HepG2 (cell line): ENCODE results near the gene STRN3. TPM values are rescaled to one million over a fixed set of nuclear protein-coding genes. Genes with fewer than 3 reads are reported as not detected.
A peak's percentile ranks its signal among the peaks of the same experiment; 100 is the strongest.

ENCODE experiments used
- CBFB ChIP-seq: sonication (generic); formaldehyde crosslinking; IDR thresholded peaks from 2 replicates; pipeline ENCODE4 v1.4.0; 2020; ENCODE audit warnings: missing genetic modification reagents
- FOXO1 ChIP-seq: sonication (generic); formaldehyde crosslinking; IDR thresholded peaks from 2 replicates; pipeline ENCODE4 v1.4.0; 2020; ENCODE audit warnings: missing genetic modification reagents
- HDAC2 ChIP-seq: sonication (generic); formaldehyde crosslinking; IDR thresholded peaks from 2 replicates; pipeline ENCODE4 v1.4.0; 2020; ENCODE audit warnings: missing genetic modification reagents
- HNRNPL ChIP-seq: fragments of 200-400 bp; formaldehyde crosslinking; IDR thresholded peaks from 2 replicates; pipeline ENCODE4 v1.6.1; 2017; ENCODE audit warnings: mild to moderate bottlenecking, low read depth, low read length
- MEIS2 ChIP-seq: sonication (generic); formaldehyde crosslinking; IDR thresholded peaks from 2 replicates; pipeline ENCODE4 v1.9.0; 2021; ENCODE audit warnings: mild to moderate bottlenecking, missing genetic modification reagents
- NAIF1 ChIP-seq: sonication (generic); formaldehyde crosslinking; IDR thresholded peaks from 2 replicates; pipeline ENCODE4 v1.5.0; 2020; ENCODE audit warnings: mild to moderate bottlenecking, missing genetic modification reagents, borderline replicate concordance
- NFIB ChIP-seq: sonication (generic); formaldehyde crosslinking; IDR thresholded peaks from 2 replicates; pipeline ENCODE4 v1.9.0; 2021; ENCODE audit warnings: missing genetic modification reagents, mild to moderate bottlenecking, borderline replicate concordance
- RXRB ChIP-seq: IDR thresholded peaks from 2 replicates; pipeline ENCODE4 v1.6.1; 2016; ENCODE audit warnings: borderline replicate concordance, missing genetic modification reagents, missing compliant biosample characterization
- UBTF ChIP-seq: sonication (generic); formaldehyde crosslinking; IDR thresholded peaks from 2 replicates; pipeline ENCODE4 v1.4.0; 2020; ENCODE audit warnings: mild to moderate bottlenecking, missing genetic modification reagents
- ZBTB7A ChIP-seq: sonication (generic); formaldehyde crosslinking; IDR thresholded peaks from 2 replicates; pipeline ENCODE4 v1.8.0; 2022; ENCODE audit warnings: mild to moderate bottlenecking, missing genetic modification reagents
- ZNF143 ChIP-seq: sonication (generic); formaldehyde crosslinking; IDR thresholded peaks from 2 replicates; pipeline ENCODE4 v1.4.0; 2020; ENCODE audit warnings: missing genetic modification reagents
- ZNF263 ChIP-seq: sonication (generic); formaldehyde crosslinking; IDR thresholded peaks from 2 replicates; pipeline ENCODE4 v1.4.0; 2020; ENCODE audit warnings: missing genetic modification reagents
- ZNF598 ChIP-seq: sonication (generic); formaldehyde crosslinking; IDR thresholded peaks from 2 replicates; pipeline ENCODE4 v1.5.1; 2020; ENCODE audit warnings: mild to moderate bottlenecking, missing genetic modification reagents, borderline replicate concordance
- ZNF703 ChIP-seq: sonication (generic); formaldehyde crosslinking; IDR thresholded peaks from 2 replicates; pipeline ENCODE4 v1.5.1; 2020; ENCODE audit warnings: missing genetic modification reagents, mild to moderate bottlenecking, moderate library complexity, borderline replicate concordance
- ZNF740 ChIP-seq: sonication (generic); formaldehyde crosslinking; IDR thresholded peaks from 2 replicates; pipeline ENCODE4 v1.4.0; 2020; ENCODE audit warnings: missing genetic modification reagents
- ZNF800 ChIP-seq: sonication (generic); formaldehyde crosslinking; IDR thresholded peaks from 2 replicates; pipeline ENCODE4 v1.4.0; 2020; ENCODE audit warnings: missing genetic modification reagents
- polyA plus RNA-seq, 8 experiments: library from polyadenylated mRNA; depleted of rRNA in 3 of 8; stranded (reverse) in 7 of 8; unstranded in 1 of 8; fragments of >200 nt; fragmentation: Illumina TruSeq in 4 of 8; extraction: Trizol in 4 of 8; gene quantifications; 2 replicates each; pipeline versions ENCODE4 v1.2.1 to v1.2.3, GENCODE V29; 2011 to 2016; ENCODE audit warnings: low read depth in 4 of 8, missing spikeins in 1 of 8, mixed read lengths in 1 of 8; ENCODE audit not compliant: insufficient read depth in 1 of 8
- total RNA-seq, 5 experiments: library from RNA; depleted of rRNA; stranded (reverse); fragments of >200 nt; fragmentation: Illumina TruSeq; extraction: Trizol; gene quantifications; 2 replicates each; pipeline ENCODE4 v1.2.3, GENCODE V29; 2016; ENCODE audit warnings: low read depth in 1 of 5
- TF ChIP-seq, protein P1 (sequence below): sonication (generic); formaldehyde crosslinking; IDR thresholded peaks from 2 replicates; pipeline ENCODE4 v1.5.0; 2020; ENCODE audit warnings: mild to moderate bottlenecking, missing genetic modification reagents, moderate library complexity
- TF ChIP-seq, protein P2 (sequence below): sonication (generic); formaldehyde crosslinking; IDR thresholded peaks from 2 replicates; pipeline ENCODE4 v1.9.0; 2022; ENCODE audit warnings: missing genetic modification reagents, mild to moderate bottlenecking, borderline replicate concordance
- TF ChIP-seq, protein P3 (sequence below): sonication (generic); formaldehyde crosslinking; IDR thresholded peaks from 2 replicates; pipeline ENCODE4 v1.4.0; 2020; ENCODE audit warnings: missing genetic modification reagents, borderline replicate concordance

STRN3 gene
- total and polyA plus RNA-seq, 2 of the 13 experiments (the other 11 are each of a cell fraction or from before 2014, with no cell fraction given) = 49.4 to 123 TPM

- no peak for TF ChIP-seq ZNF740 (CRISPR knock-in tag)
- TF ChIP-seq FOXO1 (CRISPR knock-in tag) = no peak
- TF ChIP-seq, protein P1, sequence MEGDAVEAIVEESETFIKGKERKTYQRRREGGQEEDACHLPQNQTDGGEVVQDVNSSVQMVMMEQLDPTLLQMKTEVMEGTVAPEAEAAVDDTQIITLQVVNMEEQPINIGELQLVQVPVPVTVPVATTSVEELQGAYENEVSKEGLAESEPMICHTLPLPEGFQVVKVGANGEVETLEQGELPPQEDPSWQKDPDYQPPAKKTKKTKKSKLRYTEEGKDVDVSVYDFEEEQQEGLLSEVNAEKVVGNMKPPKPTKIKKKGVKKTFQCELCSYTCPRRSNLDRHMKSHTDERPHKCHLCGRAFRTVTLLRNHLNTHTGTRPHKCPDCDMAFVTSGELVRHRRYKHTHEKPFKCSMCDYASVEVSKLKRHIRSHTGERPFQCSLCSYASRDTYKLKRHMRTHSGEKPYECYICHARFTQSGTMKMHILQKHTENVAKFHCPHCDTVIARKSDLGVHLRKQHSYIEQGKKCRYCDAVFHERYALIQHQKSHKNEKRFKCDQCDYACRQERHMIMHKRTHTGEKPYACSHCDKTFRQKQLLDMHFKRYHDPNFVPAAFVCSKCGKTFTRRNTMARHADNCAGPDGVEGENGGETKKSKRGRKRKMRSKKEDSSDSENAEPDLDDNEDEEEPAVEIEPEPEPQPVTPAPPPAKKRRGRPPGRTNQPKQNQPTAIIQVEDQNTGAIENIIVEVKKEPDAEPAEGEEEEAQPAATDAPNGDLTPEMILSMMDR = no peak
- no peak for TF ChIP-seq NAIF1 (CRISPR knock-in tag)
- TF ChIP-seq, protein P2, sequence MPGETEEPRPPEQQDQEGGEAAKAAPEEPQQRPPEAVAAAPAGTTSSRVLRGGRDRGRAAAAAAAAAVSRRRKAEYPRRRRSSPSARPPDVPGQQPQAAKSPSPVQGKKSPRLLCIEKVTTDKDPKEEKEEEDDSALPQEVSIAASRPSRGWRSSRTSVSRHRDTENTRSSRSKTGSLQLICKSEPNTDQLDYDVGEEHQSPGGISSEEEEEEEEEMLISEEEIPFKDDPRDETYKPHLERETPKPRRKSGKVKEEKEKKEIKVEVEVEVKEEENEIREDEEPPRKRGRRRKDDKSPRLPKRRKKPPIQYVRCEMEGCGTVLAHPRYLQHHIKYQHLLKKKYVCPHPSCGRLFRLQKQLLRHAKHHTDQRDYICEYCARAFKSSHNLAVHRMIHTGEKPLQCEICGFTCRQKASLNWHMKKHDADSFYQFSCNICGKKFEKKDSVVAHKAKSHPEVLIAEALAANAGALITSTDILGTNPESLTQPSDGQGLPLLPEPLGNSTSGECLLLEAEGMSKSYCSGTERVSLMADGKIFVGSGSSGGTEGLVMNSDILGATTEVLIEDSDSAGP (CRISPR knock-in tag) = no peak
- no peak for TF ChIP-seq ZNF598
- no peak for TF ChIP-seq ZNF703
- no peak for TF ChIP-seq ZNF263
- TF ChIP-seq HNRNPL = no peak
- no peak for TF ChIP-seq RXRB (CRISPR knock-in tag)
- 0 out of 2 replicates have a peak, but pooled peaks have one; percentile 34 for TF ChIP-seq ZNF800 (CRISPR knock-in tag)
- TF ChIP-seq, protein P3, sequence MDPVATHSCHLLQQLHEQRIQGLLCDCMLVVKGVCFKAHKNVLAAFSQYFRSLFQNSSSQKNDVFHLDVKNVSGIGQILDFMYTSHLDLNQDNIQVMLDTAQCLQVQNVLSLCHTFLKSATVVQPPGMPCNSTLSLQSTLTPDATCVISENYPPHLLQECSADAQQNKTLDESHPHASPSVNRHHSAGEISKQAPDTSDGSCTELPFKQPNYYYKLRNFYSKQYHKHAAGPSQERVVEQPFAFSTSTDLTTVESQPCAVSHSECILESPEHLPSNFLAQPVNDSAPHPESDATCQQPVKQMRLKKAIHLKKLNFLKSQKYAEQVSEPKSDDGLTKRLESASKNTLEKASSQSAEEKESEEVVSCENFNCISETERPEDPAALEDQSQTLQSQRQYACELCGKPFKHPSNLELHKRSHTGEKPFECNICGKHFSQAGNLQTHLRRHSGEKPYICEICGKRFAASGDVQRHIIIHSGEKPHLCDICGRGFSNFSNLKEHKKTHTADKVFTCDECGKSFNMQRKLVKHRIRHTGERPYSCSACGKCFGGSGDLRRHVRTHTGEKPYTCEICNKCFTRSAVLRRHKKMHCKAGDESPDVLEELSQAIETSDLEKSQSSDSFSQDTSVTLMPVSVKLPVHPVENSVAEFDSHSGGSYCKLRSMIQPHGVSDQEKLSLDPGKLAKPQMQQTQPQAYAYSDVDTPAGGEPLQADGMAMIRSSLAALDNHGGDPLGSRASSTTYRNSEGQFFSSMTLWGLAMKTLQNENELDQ (CRISPR knock-in tag) = no peak
- TF ChIP-seq CBFB = no peak
- TF ChIP-seq ZBTB7A (CRISPR knock-in tag) = no peak
- no peak for TF ChIP-seq MEIS2 (CRISPR knock-in tag)
- TF ChIP-seq UBTF (CRISPR knock-in tag) = no peak
- TF ChIP-seq HDAC2 (CRISPR knock-in tag) = no peak
- no peak for TF ChIP-seq NFIB (CRISPR knock-in tag)
- TF ChIP-seq ZNF143 (CRISPR knock-in tag) = no peak
These were observed 27.0 kb downstream of the STRN3 start (continued) for GRCh38 chr14:30999038-30999773.
